Naive B cell (primary cell): ENCODE data around the gene ZMYND19. TPM values are rescaled to one million over a fixed set of nuclear protein-coding genes. Genes with fewer than 3 reads are reported as not detected.

Experiments used
- ATAC-seq, 2 donors: fragments of 150-1000 bp; cut with Tn5 transposase; 2 replicates each; pipeline ENCODE4 v1.10.0; 2021; ENCODE audit warnings: low read depth in 2 of 2, mild to moderate bottlenecking in 2 of 2, moderate library complexity in 2 of 2
- DNase-seq: peaks from one replicate; pipeline ENCODE4 v3.0.0; 2022
- H3K27ac Mint-ChIP-seq, 6 donors: one replicate each; pipeline ENCODE4 v1.8.0; 2020 to 2022; ENCODE audit warnings: mild to moderate bottlenecking in 6 of 6, mixed read lengths in 6 of 6, moderate library complexity in 5 of 6, inconsistent platforms in 2 of 6
- H3K27me3 Mint-ChIP-seq, 3 donors: one replicate each; pipeline ENCODE4 v1.8.0; 2021 to 2022; ENCODE audit warnings: mixed read lengths in 3 of 3, mild to moderate bottlenecking in 1 of 3
- H3K36me3 Mint-ChIP-seq, 2 donors: one replicate each; pipeline ENCODE4 v1.8.0; 2020 to 2022; ENCODE audit warnings: mixed read lengths in 2 of 2, inconsistent platforms in 1 of 2, mild to moderate bottlenecking in 1 of 2
- H3K4me1 Mint-ChIP-seq, 3 donors: one replicate each; pipeline ENCODE4 v1.8.0; 2020 to 2022; ENCODE audit warnings: mixed read lengths in 3 of 3, inconsistent platforms in 1 of 3, mild to moderate bottlenecking in 1 of 3, moderate library complexity in 1 of 3
- H3K4me3 Mint-ChIP-seq, 8 donors: one replicate each; pipeline ENCODE4 v1.8.0; 2020 to 2022; ENCODE audit warnings: mild to moderate bottlenecking in 8 of 8, mixed read lengths in 8 of 8, moderate library complexity in 8 of 8, inconsistent platforms in 2 of 8
- H3K9me3 Mint-ChIP-seq, 7 donors: one replicate each; pipeline ENCODE4 v1.8.0; 2020 to 2022; ENCODE audit warnings: mixed read lengths in 7 of 7, mild to moderate bottlenecking in 5 of 7, inconsistent platforms in 2 of 7, moderate library complexity in 1 of 7
- polyA plus RNA-seq, 6 donors: library from polyadenylated mRNA; unstranded; fragments of 300-500 nt; fragmentation: Illumina TruSeq; gene quantifications; one replicate each; pipeline ENCODE4 v1.2.3, GENCODE V29; 2021; ENCODE audit warnings: low read depth in 6 of 6

Gene ZMYND19
- polyA plus RNA-seq, 6 donors from 2014 or later, result 4.2 to 13.3 (median 7.2) TPM

- peaks cover 5 to 23% (median 11%) of the 10 kb centered on the region in 3 donors for H3K4me1 Mint-ChIP-seq
Measured at GRCh38 chr9:137593176-137593575, 2.9 kb upstream of the ZMYND19 start.

GRCh38 chr9:137592767-137593166, 2.5 kb upstream of the ZMYND19 start:
- Mint-ChIP-seq H3K27ac (peak overlapping the region in 1 of 6 donors; percentile 59), H3K4me1 (peaks cover 9 to 27% (median 14%) of the 10 kb centered on the region in 3 donors), H3K27me3 (no peaks in the 10 kb centered on the region), H3K4me3 (peak overlapping the region in 2 of 8 donors; percentile 55 to 73), H3K9me3 (no peaks in the 10 kb centered on the region), H3K36me3 (peaks cover 0 to 4% of the 10 kb centered on the region in 2 donors)
- ATAC-seq, result no peak
- DNase-seq, result no peak

More at GRCh38 chr9:137593176-137593575, 2.9 kb upstream of the ZMYND19 start:
- DNase-seq, result no peak
- ATAC-seq, result no peak
- Mint-ChIP-seq H3K9me3 (no peaks in the 10 kb centered on the region), H3K4me3 (peak overlapping the region in 3 of 8 donors; percentile 32 to 82 (median 55)), H3K36me3 (no peaks in the 10 kb centered on the region), H3K27ac (peak overlapping the region in 1 of 6 donors; percentile 59), H3K27me3 (no peaks in the 10 kb centered on the region)

GRCh38 chr9:137590123-137590468, 216 bp downstream of the ZMYND19 start:
- ATAC-seq, result peak; percentile 15 to 18
- H3K4me1 Mint-ChIP-seq, result peaks cover 12 to 27% (median 14%) of the 10 kb centered on the region in 3 donors
- H3K4me3 Mint-ChIP-seq, result peak overlapping the region in 2 of 8 donors; percentile 92

GRCh38 chr9:137589441-137590122, 730 bp downstream of the ZMYND19 start:
- Mint-ChIP-seq H3K27me3 (no peaks in the 10 kb centered on the region), H3K9me3 (no peaks in the 10 kb centered on the region), H3K4me3 (peak overlapping the region; percentile 75 to 92 (median 88)), H3K27ac (peak overlapping the region in 2 of 6 donors; percentile 57 to 82), H3K36me3 (peaks cover 6 to 8% of the 10 kb centered on the region in 2 donors), H3K4me1 (peaks cover 12 to 27% (median 14%) of the 10 kb centered on the region in 3 donors)
- DNase-seq (no peak), ATAC-seq (no peak)

More at GRCh38 chr9:137590123-137590468, 216 bp downstream of the ZMYND19 start:
- DNase-seq, result no peak
- H3K27me3 Mint-ChIP-seq, result no peaks in the 10 kb centered on the region
- H3K9me3 Mint-ChIP-seq, result no peaks in the 10 kb centered on the region
- H3K27ac Mint-ChIP-seq, result peak overlapping the region in 1 of 6 donors; percentile 91
- peaks cover 6 to 8% of the 10 kb centered on the region in 2 donors for H3K36me3 Mint-ChIP-seq

- H3K4me3 Mint-ChIP-seq, result peak overlapping the region; percentile 61 to 92 (median 85)
- no peaks in the 10 kb centered on the region for H3K27me3 Mint-ChIP-seq
- DNase-seq (no peak), ATAC-seq (no peak)
- peaks cover 6 to 8% of the 10 kb centered on the region in 2 donors for H3K36me3 Mint-ChIP-seq
- peak overlapping the region in 1 of 6 donors; percentile 47 for H3K27ac Mint-ChIP-seq
- H3K9me3 Mint-ChIP-seq, result no peaks in the 10 kb centered on the region
- peaks cover 12 to 27% (median 14%) of the 10 kb centered on the region in 3 donors for H3K4me1 Mint-ChIP-seq
Measured at GRCh38 chr9:137588891-137589290, 1.4 kb downstream of the ZMYND19 start.

GRCh38 chr9:137588311-137588710, 2.0 kb downstream of the ZMYND19 start:
- H3K9me3 Mint-ChIP-seq, result no peaks in the 10 kb centered on the region
- H3K36me3 Mint-ChIP-seq, result peaks cover 6 to 8% of the 10 kb centered on the region in 2 donors
- no peak for DNase-seq
- ATAC-seq, result no peak
- H3K4me3 Mint-ChIP-seq, result peak overlapping the region in 5 of 8 donors; percentile 39 to 88 (median 61)
- H3K27ac Mint-ChIP-seq, result no peak overlapping the region
- no peaks in the 10 kb centered on the region for H3K27me3 Mint-ChIP-seq
- H3K4me1 Mint-ChIP-seq, result peaks cover 12 to 27% (median 14%) of the 10 kb centered on the region in 3 donors

GRCh38 chr9:137586854-137587253, 3.5 kb downstream of the ZMYND19 start:
- Mint-ChIP-seq H3K4me3 (peak overlapping the region in 2 of 8 donors; percentile 63 to 88), H3K4me1 (peaks cover 12 to 27% (median 14%) of the 10 kb centered on the region in 3 donors), H3K27me3 (no peaks in the 10 kb centered on the region), H3K36me3 (peaks cover 6 to 8% of the 10 kb centered on the region in 2 donors), H3K27ac (no peak overlapping the region), H3K9me3 (no peaks in the 10 kb centered on the region)
- DNase-seq (no peak), ATAC-seq (no peak)

- DNase-seq, result no peak
- ATAC-seq, result no peak
- H3K9me3 Mint-ChIP-seq, result no peaks in the 10 kb centered on the region
- peak overlapping the region in 1 of 6 donors; percentile 20 for H3K27ac Mint-ChIP-seq
- peaks cover 8 to 19% (median 8%) of the 10 kb centered on the region in 3 donors for H3K4me1 Mint-ChIP-seq
- no peaks in the 10 kb centered on the region for H3K27me3 Mint-ChIP-seq
- H3K4me3 Mint-ChIP-seq, result peak overlapping the region in 1 of 8 donors; percentile 61
- H3K36me3 Mint-ChIP-seq, result peaks cover 6 to 8% of the 10 kb centered on the region in 2 donors
Measured at GRCh38 chr9:137583957-137584356, 6.4 kb downstream of the ZMYND19 start.

- ATAC-seq, result no peak
- DNase-seq, result no peak
- H3K4me1 Mint-ChIP-seq, result peaks cover 8 to 14% (median 10%) of the 10 kb centered on the region in 3 donors
- peak overlapping the region in 1 of 8 donors; percentile 61 for H3K4me3 Mint-ChIP-seq
- peaks cover 6 to 8% of the 10 kb centered on the region in 2 donors for H3K36me3 Mint-ChIP-seq
- no peaks in the 10 kb centered on the region for H3K27me3 Mint-ChIP-seq
- no peaks in the 10 kb centered on the region for H3K9me3 Mint-ChIP-seq
- H3K27ac Mint-ChIP-seq, result no peak overlapping the region
Measured at GRCh38 chr9:137583347-137583746, 7.0 kb downstream of the ZMYND19 start.

- ATAC-seq, result no peak
Measured at GRCh38 chr9:137582286-137582860, 7.9 kb downstream of the ZMYND19 start.

GRCh38 chr9:137581361-137582285, 8.7 kb downstream of the ZMYND19 start:
- no peaks in the 10 kb centered on the region for H3K9me3 Mint-ChIP-seq
- H3K27me3 Mint-ChIP-seq, result no peaks in the 10 kb centered on the region
- H3K36me3 Mint-ChIP-seq, result peaks cover 0 to 8% of the 10 kb centered on the region in 2 donors
- H3K4me3 Mint-ChIP-seq, result peak overlapping the region in 2 of 8 donors; percentile 2 to 21
- no peak overlapping the region for H3K27ac Mint-ChIP-seq
- no peak for ATAC-seq
- peaks cover 10 to 21% (median 19%) of the 10 kb centered on the region in 3 donors for H3K4me1 Mint-ChIP-seq
- no peak for DNase-seq

More at GRCh38 chr9:137582286-137582860, 7.9 kb downstream of the ZMYND19 start:
- H3K4me3 Mint-ChIP-seq, result peak overlapping the region in 2 of 8 donors; percentile 21 to 41
- DNase-seq, result no peak
- peaks cover 0 to 8% of the 10 kb centered on the region in 2 donors for H3K36me3 Mint-ChIP-seq
- peaks cover 7 to 15% (median 12%) of the 10 kb centered on the region in 3 donors for H3K4me1 Mint-ChIP-seq
- H3K27me3 Mint-ChIP-seq, result no peaks in the 10 kb centered on the region
- H3K27ac Mint-ChIP-seq, result no peak overlapping the region
- no peaks in the 10 kb centered on the region for H3K9me3 Mint-ChIP-seq

GRCh38 chr9:137580954-137581322, 9.4 kb downstream of the ZMYND19 start:
- Mint-ChIP-seq H3K27ac (no peak overlapping the region), H3K4me3 (peak overlapping the region in 1 of 8 donors; percentile 50), H3K36me3 (peaks cover 0 to 2% of the 10 kb centered on the region in 2 donors), H3K4me1 (peaks cover 12 to 28% (median 26%) of the 10 kb centered on the region in 3 donors), H3K27me3 (no peaks in the 10 kb centered on the region), H3K9me3 (no peaks in the 10 kb centered on the region)
- DNase-seq, result no peak
- no peak for ATAC-seq
